HepG2 (cell line): ENCODE measurements around the gene WWTR1. TPM values are rescaled to one million over a fixed set of nuclear protein-coding genes. Genes with fewer than 3 reads are reported as not detected.
A peak's percentile ranks its signal among the peaks of the same experiment; 100 is the strongest.

Experiments used
- ARNT ChIP-seq: fragments of 450-650 bp; IDR thresholded peaks from 2 replicates; pipeline ENCODE4 v1.6.1; 2017
- EP300 ChIP-seq, 3 experiments: sonication (generic) in 1 of 3; formaldehyde crosslinking in 1 of 3; IDR thresholded peaks; 2 replicates each; pipeline versions ENCODE4 v1.5.1 to v1.6.1; 2011 to 2020; ENCODE audit warnings: low read depth in 2 of 3, low read length in 2 of 3, borderline replicate concordance in 1 of 3, improper control_type of control experiment in 1 of 3, mild to moderate bottlenecking in 1 of 3, missing genetic modification reagents in 1 of 3, moderate library complexity in 1 of 3
- MIER3 ChIP-seq: IDR thresholded peaks from 2 replicates; pipeline ENCODE4 v1.6.1; 2016; ENCODE audit warnings: missing compliant biosample characterization, borderline replicate concordance
- MXD4 ChIP-seq: IDR thresholded peaks from 2 replicates; pipeline ENCODE4 v1.6.1; 2016; ENCODE audit warnings: mild to moderate bottlenecking, missing biosample characterization, missing genetic modification reagents
- SNAPC2 ChIP-seq: sonication (generic); formaldehyde crosslinking; IDR thresholded peaks from 2 replicates; pipeline ENCODE4 v1.8.1; 2022; ENCODE audit warnings: mild to moderate bottlenecking, missing genetic modification reagents
- ZFP36L1 ChIP-seq: sonication (generic); formaldehyde crosslinking; IDR thresholded peaks from 2 replicates; pipeline ENCODE4 v1.8.0; 2022; ENCODE audit warnings: mild to moderate bottlenecking, missing genetic modification reagents, moderate library complexity
- ZFX ChIP-seq: sonication (generic); formaldehyde crosslinking; IDR thresholded peaks from 2 replicates; pipeline ENCODE4 v1.4.0; 2020; ENCODE audit warnings: mild to moderate bottlenecking, low read depth, missing genetic modification reagents, moderate library complexity
- ZNF704 ChIP-seq: sonication (generic); formaldehyde crosslinking; IDR thresholded peaks from 2 replicates; pipeline ENCODE4 v1.8.1; 2023; ENCODE audit warnings: mild to moderate bottlenecking, inconsistent platforms, moderate library complexity, missing genetic modification reagents, borderline replicate concordance
- polyA plus RNA-seq, 8 experiments: library from polyadenylated mRNA; depleted of rRNA in 3 of 8; stranded (reverse) in 7 of 8; unstranded in 1 of 8; fragments of >200 nt; fragmentation: Illumina TruSeq in 4 of 8; extraction: Trizol in 4 of 8; gene quantifications; 2 replicates each; pipeline versions ENCODE4 v1.2.1 to v1.2.3, GENCODE V29; 2011 to 2016; ENCODE audit warnings: low read depth in 4 of 8, missing spikeins in 1 of 8, mixed read lengths in 1 of 8; ENCODE audit not compliant: insufficient read depth in 1 of 8
- total RNA-seq, 5 experiments: library from RNA; depleted of rRNA; stranded (reverse); fragments of >200 nt; fragmentation: Illumina TruSeq; extraction: Trizol; gene quantifications; 2 replicates each; pipeline ENCODE4 v1.2.3, GENCODE V29; 2016; ENCODE audit warnings: low read depth in 1 of 5
- TF ChIP-seq, protein P1 (sequence below): sonication (generic); formaldehyde crosslinking; IDR thresholded peaks from 2 replicates; pipeline ENCODE4 v1.9.0; 2021; ENCODE audit warnings: missing genetic modification reagents, mild to moderate bottlenecking, borderline replicate concordance
- TF ChIP-seq, protein P2 (sequence below): sonication (generic); formaldehyde crosslinking; IDR thresholded peaks from 2 replicates; pipeline ENCODE4 v1.4.0; 2020; ENCODE audit warnings: mild to moderate bottlenecking, missing genetic modification reagents
- TF ChIP-seq, protein P3 (sequence below): sonication (generic); formaldehyde crosslinking; IDR thresholded peaks from 2 replicates; pipeline ENCODE4 v1.8.1; 2023; ENCODE audit warnings: mild to moderate bottlenecking, missing genetic modification reagents
- TF ChIP-seq, protein P4 (sequence below): sonication (generic); formaldehyde crosslinking; IDR thresholded peaks from 2 replicates; pipeline ENCODE4 v1.5.1; 2020; ENCODE audit warnings: mild to moderate bottlenecking, missing genetic modification reagents, borderline replicate concordance
- TF ChIP-seq, protein P5 (sequence below): sonication (generic); formaldehyde crosslinking; IDR thresholded peaks from 2 replicates; pipeline ENCODE4 v1.9.0; 2022; ENCODE audit warnings: missing genetic modification reagents, mild to moderate bottlenecking, borderline replicate concordance

The WWTR1 gene
- total and polyA plus RNA-seq, 2 of the 13 experiments (the other 11 are each of a cell fraction or from before 2014, with no cell fraction given), result 19.7 to 139 TPM

DNA sequence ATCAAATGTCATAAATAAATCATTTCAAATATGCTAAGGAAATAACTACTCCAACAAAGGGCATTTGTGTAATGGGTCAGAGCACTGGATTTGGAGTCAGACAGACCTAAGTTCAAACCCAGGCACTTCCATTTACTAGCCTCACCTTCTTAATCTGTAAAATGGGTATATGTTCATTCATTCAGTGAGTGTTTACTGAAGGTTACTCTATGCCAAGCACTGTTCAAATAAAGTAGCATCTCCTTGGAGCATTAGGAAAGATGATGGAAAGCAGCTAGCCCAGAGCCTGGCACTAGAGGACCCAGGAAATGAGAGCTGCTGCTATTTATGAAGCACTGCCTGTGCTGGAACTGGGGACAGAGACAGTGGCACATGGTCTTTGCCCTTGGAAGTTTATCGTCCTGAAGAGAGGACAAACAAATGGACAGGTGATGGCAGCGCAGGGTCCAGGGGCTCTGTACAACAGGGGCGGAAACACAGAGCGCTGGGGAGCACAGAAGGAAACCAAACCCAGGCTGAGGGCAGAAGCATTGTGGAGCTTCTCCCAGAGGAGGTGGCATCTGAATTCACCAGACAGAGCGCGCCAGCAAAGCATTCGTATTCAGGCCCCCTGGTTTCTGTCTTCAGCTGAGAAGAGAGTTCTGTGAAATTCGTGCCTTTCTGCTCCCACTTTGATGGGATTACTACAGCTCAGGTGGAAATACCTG lies 164.4 kb downstream of the WWTR1 start (continued):
- TF ChIP-seq, protein P1, sequence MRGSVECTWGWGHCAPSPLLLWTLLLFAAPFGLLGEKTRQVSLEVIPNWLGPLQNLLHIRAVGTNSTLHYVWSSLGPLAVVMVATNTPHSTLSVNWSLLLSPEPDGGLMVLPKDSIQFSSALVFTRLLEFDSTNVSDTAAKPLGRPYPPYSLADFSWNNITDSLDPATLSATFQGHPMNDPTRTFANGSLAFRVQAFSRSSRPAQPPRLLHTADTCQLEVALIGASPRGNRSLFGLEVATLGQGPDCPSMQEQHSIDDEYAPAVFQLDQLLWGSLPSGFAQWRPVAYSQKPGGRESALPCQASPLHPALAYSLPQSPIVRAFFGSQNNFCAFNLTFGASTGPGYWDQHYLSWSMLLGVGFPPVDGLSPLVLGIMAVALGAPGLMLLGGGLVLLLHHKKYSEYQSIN (CRISPR knock-in tag), result no peak
- TF ChIP-seq ZFX (CRISPR knock-in tag) (no peak), ARNT (no peak), ZNF704 (no peak), MXD4 (peak; percentile 77; the same call in 1 of the 2 replicates), MIER3 (CRISPR knock-in tag) (no peak), ZFP36L1 (CRISPR knock-in tag) (peak; percentile 88), EP300 (IDR thresholded peaks at IDR 0.05; ENCODE audit: low read depth in 2 of 2, low read length in 2 of 2) (peak in 1 of 2 experiments; percentile 61; a peak in 2 of 4 replicates), EP300 (CRISPR knock-in tag; IDR thresholded peaks at IDR 0.05; ENCODE audit: borderline replicate concordance) (no peak), SNAPC2 (CRISPR knock-in tag) (no peak)
- TF ChIP-seq, protein P2, sequence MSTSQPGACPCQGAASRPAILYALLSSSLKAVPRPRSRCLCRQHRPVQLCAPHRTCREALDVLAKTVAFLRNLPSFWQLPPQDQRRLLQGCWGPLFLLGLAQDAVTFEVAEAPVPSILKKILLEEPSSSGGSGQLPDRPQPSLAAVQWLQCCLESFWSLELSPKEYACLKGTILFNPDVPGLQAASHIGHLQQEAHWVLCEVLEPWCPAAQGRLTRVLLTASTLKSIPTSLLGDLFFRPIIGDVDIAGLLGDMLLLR (CRISPR knock-in tag), result no peak
- TF ChIP-seq, protein P3, sequence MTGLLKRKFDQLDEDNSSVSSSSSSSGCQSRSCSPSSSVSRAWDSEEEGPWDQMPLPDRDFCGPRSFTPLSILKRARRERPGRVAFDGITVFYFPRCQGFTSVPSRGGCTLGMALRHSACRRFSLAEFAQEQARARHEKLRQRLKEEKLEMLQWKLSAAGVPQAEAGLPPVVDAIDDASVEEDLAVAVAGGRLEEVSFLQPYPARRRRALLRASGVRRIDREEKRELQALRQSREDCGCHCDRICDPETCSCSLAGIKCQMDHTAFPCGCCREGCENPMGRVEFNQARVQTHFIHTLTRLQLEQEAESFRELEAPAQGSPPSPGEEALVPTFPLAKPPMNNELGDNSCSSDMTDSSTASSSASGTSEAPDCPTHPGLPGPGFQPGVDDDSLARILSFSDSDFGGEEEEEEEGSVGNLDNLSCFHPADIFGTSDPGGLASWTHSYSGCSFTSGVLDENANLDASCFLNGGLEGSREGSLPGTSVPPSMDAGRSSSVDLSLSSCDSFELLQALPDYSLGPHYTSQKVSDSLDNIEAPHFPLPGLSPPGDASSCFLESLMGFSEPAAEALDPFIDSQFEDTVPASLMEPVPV (CRISPR knock-in tag), result no peak
- TF ChIP-seq, protein P4, sequence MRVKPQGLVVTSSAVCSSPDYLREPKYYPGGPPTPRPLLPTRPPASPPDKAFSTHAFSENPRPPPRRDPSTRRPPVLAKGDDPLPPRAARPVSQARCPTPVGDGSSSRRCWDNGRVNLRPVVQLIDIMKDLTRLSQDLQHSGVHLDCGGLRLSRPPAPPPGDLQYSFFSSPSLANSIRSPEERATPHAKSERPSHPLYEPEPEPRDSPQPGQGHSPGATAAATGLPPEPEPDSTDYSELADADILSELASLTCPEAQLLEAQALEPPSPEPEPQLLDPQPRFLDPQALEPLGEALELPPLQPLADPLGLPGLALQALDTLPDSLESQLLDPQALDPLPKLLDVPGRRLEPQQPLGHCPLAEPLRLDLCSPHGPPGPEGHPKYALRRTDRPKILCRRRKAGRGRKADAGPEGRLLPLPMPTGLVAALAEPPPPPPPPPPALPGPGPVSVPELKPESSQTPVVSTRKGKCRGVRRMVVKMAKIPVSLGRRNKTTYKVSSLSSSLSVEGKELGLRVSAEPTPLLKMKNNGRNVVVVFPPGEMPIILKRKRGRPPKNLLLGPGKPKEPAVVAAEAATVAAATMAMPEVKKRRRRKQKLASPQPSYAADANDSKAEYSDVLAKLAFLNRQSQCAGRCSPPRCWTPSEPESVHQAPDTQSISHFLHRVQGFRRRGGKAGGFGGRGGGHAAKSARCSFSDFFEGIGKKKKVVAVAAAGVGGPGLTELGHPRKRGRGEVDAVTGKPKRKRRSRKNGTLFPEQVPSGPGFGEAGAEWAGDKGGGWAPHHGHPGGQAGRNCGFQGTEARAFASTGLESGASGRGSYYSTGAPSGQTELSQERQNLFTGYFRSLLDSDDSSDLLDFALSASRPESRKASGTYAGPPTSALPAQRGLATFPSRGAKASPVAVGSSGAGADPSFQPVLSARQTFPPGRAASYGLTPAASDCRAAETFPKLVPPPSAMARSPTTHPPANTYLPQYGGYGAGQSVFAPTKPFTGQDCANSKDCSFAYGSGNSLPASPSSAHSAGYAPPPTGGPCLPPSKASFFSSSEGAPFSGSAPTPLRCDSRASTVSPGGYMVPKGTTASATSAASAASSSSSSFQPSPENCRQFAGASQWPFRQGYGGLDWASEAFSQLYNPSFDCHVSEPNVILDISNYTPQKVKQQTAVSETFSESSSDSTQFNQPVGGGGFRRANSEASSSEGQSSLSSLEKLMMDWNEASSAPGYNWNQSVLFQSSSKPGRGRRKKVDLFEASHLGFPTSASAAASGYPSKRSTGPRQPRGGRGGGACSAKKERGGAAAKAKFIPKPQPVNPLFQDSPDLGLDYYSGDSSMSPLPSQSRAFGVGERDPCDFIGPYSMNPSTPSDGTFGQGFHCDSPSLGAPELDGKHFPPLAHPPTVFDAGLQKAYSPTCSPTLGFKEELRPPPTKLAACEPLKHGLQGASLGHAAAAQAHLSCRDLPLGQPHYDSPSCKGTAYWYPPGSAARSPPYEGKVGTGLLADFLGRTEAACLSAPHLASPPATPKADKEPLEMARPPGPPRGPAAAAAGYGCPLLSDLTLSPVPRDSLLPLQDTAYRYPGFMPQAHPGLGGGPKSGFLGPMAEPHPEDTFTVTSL (CRISPR knock-in tag), result peak; percentile 89; the same call in 1 of the 2 replicates
- TF ChIP-seq, protein P5, sequence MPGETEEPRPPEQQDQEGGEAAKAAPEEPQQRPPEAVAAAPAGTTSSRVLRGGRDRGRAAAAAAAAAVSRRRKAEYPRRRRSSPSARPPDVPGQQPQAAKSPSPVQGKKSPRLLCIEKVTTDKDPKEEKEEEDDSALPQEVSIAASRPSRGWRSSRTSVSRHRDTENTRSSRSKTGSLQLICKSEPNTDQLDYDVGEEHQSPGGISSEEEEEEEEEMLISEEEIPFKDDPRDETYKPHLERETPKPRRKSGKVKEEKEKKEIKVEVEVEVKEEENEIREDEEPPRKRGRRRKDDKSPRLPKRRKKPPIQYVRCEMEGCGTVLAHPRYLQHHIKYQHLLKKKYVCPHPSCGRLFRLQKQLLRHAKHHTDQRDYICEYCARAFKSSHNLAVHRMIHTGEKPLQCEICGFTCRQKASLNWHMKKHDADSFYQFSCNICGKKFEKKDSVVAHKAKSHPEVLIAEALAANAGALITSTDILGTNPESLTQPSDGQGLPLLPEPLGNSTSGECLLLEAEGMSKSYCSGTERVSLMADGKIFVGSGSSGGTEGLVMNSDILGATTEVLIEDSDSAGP (CRISPR knock-in tag), result peak; percentile 54; the same call in 1 of the 2 replicates
